Measurements from ENCODE around the gene VIPR2.
"Not testable (repeated sequence)": the region's sequence is repeated elsewhere in the genome, so short reads cannot be mapped to it uniquely, and the experiment has no call there.

Gene VIPR2

GRCh38 chr7:159015081-159015453 is 129.6 kb downstream of the VIPR2 start:
- no peaks in the 10 kb centered on the region for H3K9me3 Mint-ChIP-seq (ENCODE audit: low read depth)
- H3K4me3 Mint-ChIP-seq = no peak overlapping the region
- no peaks in the 10 kb centered on the region for H3K27me3 Mint-ChIP-seq
- H3K36me3 Mint-ChIP-seq = no peaks in the 10 kb centered on the region
- H3K27ac Mint-ChIP-seq = no peak overlapping the region
- peaks cover 2% of the 10 kb centered on the region for H3K4me1 Mint-ChIP-seq (ENCODE audit: low read depth)

GRCh38 chr7:159014297-159015062 is 130.2 kb downstream of the VIPR2 start:
- Mint-ChIP-seq H3K27me3 (no peaks in the 10 kb centered on the region), H3K4me1 (ENCODE audit: low read depth) (peaks cover 2% of the 10 kb centered on the region), H3K36me3 (no peaks in the 10 kb centered on the region), H3K4me3 (no peak overlapping the region), H3K27ac (no peak overlapping the region), H3K9me3 (ENCODE audit: low read depth) (no peaks in the 10 kb centered on the region)

GRCh38 chr7:159013825-159014289 is 130.8 kb downstream of the VIPR2 start:
- Mint-ChIP-seq H3K4me3 (no peak overlapping the region), H3K27ac (no peak overlapping the region), H3K27me3 (no peaks in the 10 kb centered on the region), H3K9me3 (ENCODE audit: low read depth) (no peaks in the 10 kb centered on the region), H3K36me3 (no peaks in the 10 kb centered on the region), H3K4me1 (ENCODE audit: low read depth) (peaks cover 2% of the 10 kb centered on the region)

GRCh38 chr7:159013181-159013690 is 131.4 kb downstream of the VIPR2 start:
- no peak overlapping the region for H3K27ac Mint-ChIP-seq
- H3K36me3 Mint-ChIP-seq = no peaks in the 10 kb centered on the region
- peaks cover 2% of the 10 kb centered on the region for H3K4me1 Mint-ChIP-seq (ENCODE audit: low read depth)
- H3K4me3 Mint-ChIP-seq = no peak overlapping the region
- H3K9me3 Mint-ChIP-seq (ENCODE audit: low read depth) = no peaks in the 10 kb centered on the region
- no peaks in the 10 kb centered on the region for H3K27me3 Mint-ChIP-seq

- Mint-ChIP-seq H3K4me3 (no peak overlapping the region), H3K27me3 (no peaks in the 10 kb centered on the region), H3K4me1 (ENCODE audit: low read depth) (no peaks in the 10 kb centered on the region), H3K27ac (no peak overlapping the region), H3K9me3 (ENCODE audit: low read depth) (no peaks in the 10 kb centered on the region), H3K36me3 (no peaks in the 10 kb centered on the region)
Measured at GRCh38 chr7:159012353-159013069, 132.2 kb downstream of the VIPR2 start.

GRCh38 chr7:159011722-159012022 is 133.0 kb downstream of the VIPR2 start:
- Mint-ChIP-seq H3K36me3 (no peaks in the 10 kb centered on the region), H3K4me1 (ENCODE audit: low read depth) (no peaks in the 10 kb centered on the region), H3K9me3 (ENCODE audit: low read depth) (no peaks in the 10 kb centered on the region), H3K4me3 (no peak overlapping the region), H3K27me3 (no peaks in the 10 kb centered on the region), H3K27ac (no peak overlapping the region)

- H3K4me1 Mint-ChIP-seq (ENCODE audit: low read depth) = no peaks in the 10 kb centered on the region
- no peak overlapping the region for H3K4me3 Mint-ChIP-seq
- H3K36me3 Mint-ChIP-seq = no peaks in the 10 kb centered on the region
- no peaks in the 10 kb centered on the region for H3K27me3 Mint-ChIP-seq
- H3K27ac Mint-ChIP-seq = no peak overlapping the region
- H3K9me3 Mint-ChIP-seq (ENCODE audit: low read depth) = no peaks in the 10 kb centered on the region
Measured at GRCh38 chr7:159010937-159011721, 133.5 kb downstream of the VIPR2 start.

GRCh38 chr7:159010411-159010810 is 134.3 kb downstream of the VIPR2 start:
- Mint-ChIP-seq H3K4me1 (ENCODE audit: low read depth) (no peaks in the 10 kb centered on the region), H3K36me3 (no peaks in the 10 kb centered on the region), H3K4me3 (no peak overlapping the region), H3K27me3 (no peaks in the 10 kb centered on the region), H3K9me3 (ENCODE audit: low read depth) (no peaks in the 10 kb centered on the region), H3K27ac (no peak overlapping the region)

- no peaks in the 10 kb centered on the region for H3K4me1 Mint-ChIP-seq (ENCODE audit: low read depth)
- H3K9me3 Mint-ChIP-seq (ENCODE audit: low read depth) = no peaks in the 10 kb centered on the region
- H3K4me3 Mint-ChIP-seq = no peak overlapping the region
- H3K27ac Mint-ChIP-seq = no peak overlapping the region
- no peaks in the 10 kb centered on the region for H3K27me3 Mint-ChIP-seq
- H3K36me3 Mint-ChIP-seq = no peaks in the 10 kb centered on the region
Measured at GRCh38 chr7:159009951-159010350, 134.7 kb downstream of the VIPR2 start.

GRCh38 chr7:159008417-159008816 is 136.2 kb downstream of the VIPR2 start:
- H3K36me3 Mint-ChIP-seq = no peaks in the 10 kb centered on the region

GRCh38 chr7:159007996-159008389 is 136.7 kb downstream of the VIPR2 start:
- no peaks in the 10 kb centered on the region for H3K36me3 Mint-ChIP-seq
- H3K27ac Mint-ChIP-seq = no peak overlapping the region
- H3K27me3 Mint-ChIP-seq = no peaks in the 10 kb centered on the region
- no peaks in the 10 kb centered on the region for H3K9me3 Mint-ChIP-seq (ENCODE audit: low read depth)
- H3K4me3 Mint-ChIP-seq = no peak overlapping the region
- H3K4me1 Mint-ChIP-seq (ENCODE audit: low read depth) = no peaks in the 10 kb centered on the region

More at GRCh38 chr7:159008417-159008816, 136.2 kb downstream of the VIPR2 start:
- Mint-ChIP-seq H3K9me3 (ENCODE audit: low read depth) (no peaks in the 10 kb centered on the region), H3K27me3 (no peaks in the 10 kb centered on the region), H3K27ac (no peak overlapping the region), H3K4me3 (no peak overlapping the region), H3K4me1 (ENCODE audit: low read depth) (no peaks in the 10 kb centered on the region)

- no peaks in the 10 kb centered on the region for H3K9me3 Mint-ChIP-seq (ENCODE audit: low read depth)
- no peaks in the 10 kb centered on the region for H3K36me3 Mint-ChIP-seq
- no peak overlapping the region for H3K27ac Mint-ChIP-seq
- no peaks in the 10 kb centered on the region for H3K4me1 Mint-ChIP-seq (ENCODE audit: low read depth)
- no peak overlapping the region for H3K4me3 Mint-ChIP-seq
- H3K27me3 Mint-ChIP-seq = no peaks in the 10 kb centered on the region
Measured at GRCh38 chr7:159007364-159007995, 137.2 kb downstream of the VIPR2 start.

- Mint-ChIP-seq H3K27me3 (no peaks in the 10 kb centered on the region), H3K4me3 (no peak overlapping the region)
Measured at GRCh38 chr7:159006610-159007130, 138.0 kb downstream of the VIPR2 start.

GRCh38 chr7:159006022-159006609 is 138.6 kb downstream of the VIPR2 start:
- H3K4me1 Mint-ChIP-seq (ENCODE audit: low read depth); H3K27me3 Mint-ChIP-seq; H3K36me3 Mint-ChIP-seq; H3K9me3 Mint-ChIP-seq (ENCODE audit: low read depth); H3K4me3 Mint-ChIP-seq; H3K27ac Mint-ChIP-seq: not testable (repeated sequence)

More at GRCh38 chr7:159006610-159007130, 138.0 kb downstream of the VIPR2 start:
- H3K4me1 Mint-ChIP-seq (ENCODE audit: low read depth) = no peaks in the 10 kb centered on the region
- no peaks in the 10 kb centered on the region for H3K36me3 Mint-ChIP-seq
- no peak overlapping the region for H3K27ac Mint-ChIP-seq
- no peaks in the 10 kb centered on the region for H3K9me3 Mint-ChIP-seq (ENCODE audit: low read depth)

Data from activated naive CD8-positive, alpha-beta T cell (primary cell).